Measurements from ENCODE around the gene PPP2R2D. TPM values are rescaled to one million over a fixed set of nuclear protein-coding genes. Genes with fewer than 3 reads are reported as not detected.
A peak's percentile ranks its signal among the peaks of the same experiment; 100 is the strongest.

PPP2R2D gene
- total RNA-seq, 1 experiment from 2014 or later: 33.2 TPM

DNA sequence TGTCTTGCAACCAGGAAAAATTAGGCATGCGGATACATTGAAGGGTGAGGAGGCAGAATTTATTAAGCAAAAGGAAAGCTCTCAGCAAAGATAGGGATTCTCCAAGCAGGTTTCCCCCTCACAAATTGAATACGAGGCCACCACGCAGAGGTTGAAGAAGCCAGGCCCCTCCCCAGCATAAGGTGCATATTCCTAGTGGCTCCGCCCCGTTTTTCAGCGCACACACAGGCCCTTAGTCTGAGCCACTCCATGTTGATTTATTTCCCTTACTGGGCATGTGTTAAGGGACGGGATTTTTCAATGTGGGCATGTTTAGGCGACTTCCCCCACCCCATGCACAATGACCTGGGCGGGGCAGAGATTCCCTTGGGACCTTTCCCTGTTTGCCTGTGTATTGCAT is 24.9 kb downstream of the PPP2R2D start (continued):
- TF ChIP-seq CREM (CRISPR knock-in tag; IDR thresholded peaks at IDR 0.05) (no peak), SP1 (CRISPR knock-in tag; conservative IDR thresholded peaks at IDR 0.05) (no peak), TEAD4 (CRISPR knock-in tag; IDR thresholded peaks at IDR 0.05) (no peak), EMX1 (CRISPR knock-in tag; IDR thresholded peaks at IDR 0.05) (no peak), ZNF263 (CRISPR knock-in tag; IDR thresholded peaks at IDR 0.05; ENCODE audit: low read depth) (no peak)

DNA sequence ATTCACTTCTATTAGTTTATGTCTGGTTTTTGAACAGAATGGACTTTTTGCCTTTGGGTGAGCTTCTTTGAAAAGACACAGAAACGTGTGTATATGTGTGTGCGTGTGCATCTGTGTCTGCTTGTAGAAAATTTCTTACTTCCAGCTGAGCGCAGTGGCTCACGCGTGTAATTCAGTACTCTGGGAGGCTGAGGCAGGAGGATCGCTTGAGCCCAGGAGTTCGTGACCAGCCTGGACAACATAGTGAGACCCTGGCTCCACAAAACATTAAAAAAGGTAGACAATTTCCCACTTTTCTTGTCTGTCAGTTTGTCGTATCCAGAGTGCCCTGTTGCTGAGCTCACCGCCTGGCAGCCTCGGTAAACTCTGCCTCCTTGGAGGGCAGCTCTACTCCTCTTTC is 25.4 kb downstream of the PPP2R2D start:
- ChIA-PET POLR2A (no interaction called here), CTCF (interaction anchor here (0.6 to 2.5 kb wide), 3 partner anchors 17 to 35 kb away, joined by 3 to 6 read pairs (median 3); no protein-coding TSS in a partner anchor)
- Mint-ChIP-seq H3K36me3 (peaks cover 9% of the 10 kb centered on the region), H3K27ac (peak overlapping the region; percentile 89), H3K4me1 (peaks cover 82% of the 10 kb centered on the region), H3K4me3 (no peak overlapping the region), H3K27me3 (ENCODE audit: low read depth) (no peaks in the 10 kb centered on the region), H3K9me3 (peaks cover 9% of the 10 kb centered on the region)
- DNase-seq (ENCODE audit: low spot score) (no peak), ATAC-seq (no peak)
- peak; percentile 77 for TF ChIP-seq ZNF121 (CRISPR knock-in tag; IDR thresholded peaks at IDR 0.05)
- TF ChIP-seq NR1H2 (CRISPR knock-in tag; IDR thresholded peaks at IDR 0.05): no peak

DNA sequence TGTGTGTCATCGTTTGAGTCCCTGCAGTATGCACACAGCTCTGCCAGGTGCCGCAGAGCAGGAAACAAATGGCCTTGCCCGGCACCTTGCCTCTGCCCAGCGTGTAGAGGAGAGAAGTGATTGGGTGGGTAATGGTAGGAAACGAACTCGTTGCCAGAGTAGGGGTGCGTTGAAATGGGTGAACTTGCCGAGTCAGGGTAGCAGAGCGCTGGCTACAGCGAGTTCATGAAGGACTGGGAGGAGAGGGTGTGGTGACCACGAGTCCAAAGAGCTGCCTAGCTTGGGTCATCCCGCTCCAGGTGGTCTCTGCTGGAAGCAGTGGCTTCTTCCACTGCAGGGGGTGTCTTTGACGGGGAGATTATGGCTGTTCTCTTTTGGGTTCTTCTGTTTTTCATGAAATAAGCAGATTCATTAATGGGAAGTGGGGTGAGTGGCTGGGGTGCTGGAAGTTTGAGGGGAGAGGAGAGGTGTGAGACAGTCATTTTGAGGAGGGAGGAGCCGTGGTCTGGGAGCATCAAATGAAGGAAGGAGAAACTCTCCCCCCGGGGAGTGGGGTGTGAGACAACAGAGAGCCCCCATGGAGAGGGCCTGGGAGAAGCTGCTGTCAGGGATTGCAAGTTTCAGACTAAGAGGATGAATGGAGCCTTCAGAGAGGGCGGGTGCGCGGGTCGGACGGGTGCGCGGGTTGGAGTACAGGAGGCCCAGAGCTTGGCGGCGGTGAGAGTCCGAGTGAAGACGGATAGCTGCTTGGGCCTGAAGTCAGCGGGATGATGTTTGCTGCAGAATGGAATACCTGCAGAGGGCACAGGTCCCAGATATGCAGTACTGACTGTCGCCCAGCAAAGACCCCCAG is 26.2 kb downstream of the PPP2R2D start:
- Mint-ChIP-seq H3K4me3 (no peak overlapping the region), H3K27me3 (ENCODE audit: low read depth) (no peaks in the 10 kb centered on the region), H3K9me3 (peaks cover 9% of the 10 kb centered on the region), H3K4me1 (peaks cover 79% of the 10 kb centered on the region), H3K27ac (peak overlapping the region; percentile 89), H3K36me3 (peaks cover 10% of the 10 kb centered on the region)
- POLR2A ChIA-PET: no interaction called here
- CTCF ChIA-PET: interaction anchor here (1.4 to 2.5 kb wide), 2 partner anchors 16 to 28 kb away, joined by 3 to 6 read pairs; no protein-coding TSS in a partner anchor
- ATAC-seq: no peak
- DNase-seq (ENCODE audit: low spot score): no peak
- TF ChIP-seq, protein P1, sequence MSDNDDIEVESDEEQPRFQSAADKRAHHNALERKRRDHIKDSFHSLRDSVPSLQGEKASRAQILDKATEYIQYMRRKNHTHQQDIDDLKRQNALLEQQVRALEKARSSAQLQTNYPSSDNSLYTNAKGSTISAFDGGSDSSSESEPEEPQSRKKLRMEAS (CRISPR knock-in tag; IDR thresholded peaks at IDR 0.05): no peak
- TF ChIP-seq MYBL2 (CRISPR knock-in tag; IDR thresholded peaks at IDR 0.05) (no peak), ZBTB21 (CRISPR knock-in tag; IDR thresholded peaks at IDR 0.05; ENCODE audit: borderline replicate concordance) (no peak), GABPB1 (CRISPR knock-in tag; IDR thresholded peaks at IDR 0.05) (no peak), NFE2L1 (CRISPR knock-in tag; IDR thresholded peaks at IDR 0.05) (no peak), NR3C1 (CRISPR knock-in tag; conservative IDR thresholded peaks at IDR 0.05; ENCODE audit: low read depth) (no peak), ESRRA (CRISPR knock-in tag; IDR thresholded peaks at IDR 0.05; ENCODE audit: borderline replicate concordance) (no peak)
- TF ChIP-seq, protein P2, sequence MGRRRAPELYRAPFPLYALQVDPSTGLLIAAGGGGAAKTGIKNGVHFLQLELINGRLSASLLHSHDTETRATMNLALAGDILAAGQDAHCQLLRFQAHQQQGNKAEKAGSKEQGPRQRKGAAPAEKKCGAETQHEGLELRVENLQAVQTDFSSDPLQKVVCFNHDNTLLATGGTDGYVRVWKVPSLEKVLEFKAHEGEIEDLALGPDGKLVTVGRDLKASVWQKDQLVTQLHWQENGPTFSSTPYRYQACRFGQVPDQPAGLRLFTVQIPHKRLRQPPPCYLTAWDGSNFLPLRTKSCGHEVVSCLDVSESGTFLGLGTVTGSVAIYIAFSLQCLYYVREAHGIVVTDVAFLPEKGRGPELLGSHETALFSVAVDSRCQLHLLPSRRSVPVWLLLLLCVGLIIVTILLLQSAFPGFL (CRISPR knock-in tag; IDR thresholded peaks at IDR 0.05; ENCODE audit: borderline replicate concordance): no peak
- TF ChIP-seq, protein P3, sequence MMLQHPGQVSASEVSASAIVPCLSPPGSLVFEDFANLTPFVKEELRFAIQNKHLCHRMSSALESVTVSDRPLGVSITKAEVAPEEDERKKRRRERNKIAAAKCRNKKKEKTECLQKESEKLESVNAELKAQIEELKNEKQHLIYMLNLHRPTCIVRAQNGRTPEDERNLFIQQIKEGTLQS (CRISPR knock-in tag; conservative IDR thresholded peaks at IDR 0.05): no peak
- TF ChIP-seq, protein P4, sequence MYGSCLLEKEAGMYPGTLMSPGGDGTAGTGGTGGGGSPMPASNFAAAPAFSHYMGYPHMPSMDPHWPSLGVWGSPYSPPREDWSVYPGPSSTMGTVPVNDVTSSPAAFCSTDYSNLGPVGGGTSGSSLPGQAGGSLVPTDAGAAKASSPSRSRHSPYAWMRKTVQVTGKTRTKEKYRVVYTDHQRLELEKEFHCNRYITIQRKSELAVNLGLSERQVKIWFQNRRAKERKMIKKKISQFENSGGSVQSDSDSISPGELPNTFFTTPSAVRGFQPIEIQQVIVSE (CRISPR knock-in tag; IDR thresholded peaks at IDR 0.05; ENCODE audit: borderline replicate concordance): no peak
- TF ChIP-seq, protein P5, sequence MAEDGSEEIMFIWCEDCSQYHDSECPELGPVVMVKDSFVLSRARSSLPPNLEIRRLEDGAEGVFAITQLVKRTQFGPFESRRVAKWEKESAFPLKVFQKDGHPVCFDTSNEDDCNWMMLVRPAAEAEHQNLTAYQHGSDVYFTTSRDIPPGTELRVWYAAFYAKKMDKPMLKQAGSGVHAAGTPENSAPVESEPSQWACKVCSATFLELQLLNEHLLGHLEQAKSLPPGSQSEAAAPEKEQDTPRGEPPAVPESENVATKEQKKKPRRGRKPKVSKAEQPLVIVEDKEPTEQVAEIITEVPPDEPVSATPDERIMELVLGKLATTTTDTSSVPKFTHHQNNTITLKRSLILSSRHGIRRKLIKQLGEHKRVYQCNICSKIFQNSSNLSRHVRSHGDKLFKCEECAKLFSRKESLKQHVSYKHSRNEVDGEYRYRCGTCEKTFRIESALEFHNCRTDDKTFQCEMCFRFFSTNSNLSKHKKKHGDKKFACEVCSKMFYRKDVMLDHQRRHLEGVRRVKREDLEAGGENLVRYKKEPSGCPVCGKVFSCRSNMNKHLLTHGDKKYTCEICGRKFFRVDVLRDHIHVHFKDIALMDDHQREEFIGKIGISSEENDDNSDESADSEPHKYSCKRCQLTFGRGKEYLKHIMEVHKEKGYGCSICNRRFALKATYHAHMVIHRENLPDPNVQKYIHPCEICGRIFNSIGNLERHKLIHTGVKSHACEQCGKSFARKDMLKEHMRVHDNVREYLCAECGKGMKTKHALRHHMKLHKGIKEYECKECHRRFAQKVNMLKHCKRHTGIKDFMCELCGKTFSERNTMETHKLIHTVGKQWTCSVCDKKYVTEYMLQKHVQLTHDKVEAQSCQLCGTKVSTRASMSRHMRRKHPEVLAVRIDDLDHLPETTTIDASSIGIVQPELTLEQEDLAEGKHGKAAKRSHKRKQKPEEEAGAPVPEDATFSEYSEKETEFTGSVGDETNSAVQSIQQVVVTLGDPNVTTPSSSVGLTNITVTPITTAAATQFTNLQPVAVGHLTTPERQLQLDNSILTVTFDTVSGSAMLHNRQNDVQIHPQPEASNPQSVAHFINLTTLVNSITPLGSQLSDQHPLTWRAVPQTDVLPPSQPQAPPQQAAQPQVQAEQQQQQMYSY (CRISPR knock-in tag; IDR thresholded peaks at IDR 0.05): no peak
- TF ChIP-seq, protein P6, sequence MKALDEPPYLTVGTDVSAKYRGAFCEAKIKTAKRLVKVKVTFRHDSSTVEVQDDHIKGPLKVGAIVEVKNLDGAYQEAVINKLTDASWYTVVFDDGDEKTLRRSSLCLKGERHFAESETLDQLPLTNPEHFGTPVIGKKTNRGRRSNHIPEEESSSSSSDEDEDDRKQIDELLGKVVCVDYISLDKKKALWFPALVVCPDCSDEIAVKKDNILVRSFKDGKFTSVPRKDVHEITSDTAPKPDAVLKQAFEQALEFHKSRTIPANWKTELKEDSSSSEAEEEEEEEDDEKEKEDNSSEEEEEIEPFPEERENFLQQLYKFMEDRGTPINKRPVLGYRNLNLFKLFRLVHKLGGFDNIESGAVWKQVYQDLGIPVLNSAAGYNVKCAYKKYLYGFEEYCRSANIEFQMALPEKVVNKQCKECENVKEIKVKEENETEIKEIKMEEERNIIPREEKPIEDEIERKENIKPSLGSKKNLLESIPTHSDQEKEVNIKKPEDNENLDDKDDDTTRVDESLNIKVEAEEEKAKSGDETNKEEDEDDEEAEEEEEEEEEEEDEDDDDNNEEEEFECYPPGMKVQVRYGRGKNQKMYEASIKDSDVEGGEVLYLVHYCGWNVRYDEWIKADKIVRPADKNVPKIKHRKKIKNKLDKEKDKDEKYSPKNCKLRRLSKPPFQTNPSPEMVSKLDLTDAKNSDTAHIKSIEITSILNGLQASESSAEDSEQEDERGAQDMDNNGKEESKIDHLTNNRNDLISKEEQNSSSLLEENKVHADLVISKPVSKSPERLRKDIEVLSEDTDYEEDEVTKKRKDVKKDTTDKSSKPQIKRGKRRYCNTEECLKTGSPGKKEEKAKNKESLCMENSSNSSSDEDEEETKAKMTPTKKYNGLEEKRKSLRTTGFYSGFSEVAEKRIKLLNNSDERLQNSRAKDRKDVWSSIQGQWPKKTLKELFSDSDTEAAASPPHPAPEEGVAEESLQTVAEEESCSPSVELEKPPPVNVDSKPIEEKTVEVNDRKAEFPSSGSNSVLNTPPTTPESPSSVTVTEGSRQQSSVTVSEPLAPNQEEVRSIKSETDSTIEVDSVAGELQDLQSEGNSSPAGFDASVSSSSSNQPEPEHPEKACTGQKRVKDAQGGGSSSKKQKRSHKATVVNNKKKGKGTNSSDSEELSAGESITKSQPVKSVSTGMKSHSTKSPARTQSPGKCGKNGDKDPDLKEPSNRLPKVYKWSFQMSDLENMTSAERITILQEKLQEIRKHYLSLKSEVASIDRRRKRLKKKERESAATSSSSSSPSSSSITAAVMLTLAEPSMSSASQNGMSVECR (CRISPR knock-in tag; IDR thresholded peaks at IDR 0.05; ENCODE audit: borderline replicate concordance): no peak
- TF ChIP-seq, protein P7, sequence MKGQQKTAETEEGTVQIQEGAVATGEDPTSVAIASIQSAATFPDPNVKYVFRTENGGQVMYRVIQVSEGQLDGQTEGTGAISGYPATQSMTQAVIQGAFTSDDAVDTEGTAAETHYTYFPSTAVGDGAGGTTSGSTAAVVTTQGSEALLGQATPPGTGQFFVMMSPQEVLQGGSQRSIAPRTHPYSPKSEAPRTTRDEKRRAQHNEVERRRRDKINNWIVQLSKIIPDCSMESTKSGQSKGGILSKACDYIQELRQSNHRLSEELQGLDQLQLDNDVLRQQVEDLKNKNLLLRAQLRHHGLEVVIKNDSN (CRISPR knock-in tag; IDR thresholded peaks at IDR 0.05): no peak
- TF ChIP-seq, protein P8, sequence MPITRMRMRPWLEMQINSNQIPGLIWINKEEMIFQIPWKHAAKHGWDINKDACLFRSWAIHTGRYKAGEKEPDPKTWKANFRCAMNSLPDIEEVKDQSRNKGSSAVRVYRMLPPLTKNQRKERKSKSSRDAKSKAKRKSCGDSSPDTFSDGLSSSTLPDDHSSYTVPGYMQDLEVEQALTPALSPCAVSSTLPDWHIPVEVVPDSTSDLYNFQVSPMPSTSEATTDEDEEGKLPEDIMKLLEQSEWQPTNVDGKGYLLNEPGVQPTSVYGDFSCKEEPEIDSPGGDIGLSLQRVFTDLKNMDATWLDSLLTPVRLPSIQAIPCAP (CRISPR knock-in tag; IDR thresholded peaks at IDR 0.05): no peak

Data from WTC11 (cell line).